ENCODE measurements around the gene BABAM2. TPM values are rescaled to one million over a fixed set of nuclear protein-coding genes. Genes with fewer than 3 reads are reported as not detected.

Gene BABAM2
- total and polyA plus RNA-seq, 10 of the 15 experiments (the other 5 are each of a cell fraction or from before 2014, with no cell fraction given), result 30.7 to 59.9 (median 44.5) TPM

DNA sequence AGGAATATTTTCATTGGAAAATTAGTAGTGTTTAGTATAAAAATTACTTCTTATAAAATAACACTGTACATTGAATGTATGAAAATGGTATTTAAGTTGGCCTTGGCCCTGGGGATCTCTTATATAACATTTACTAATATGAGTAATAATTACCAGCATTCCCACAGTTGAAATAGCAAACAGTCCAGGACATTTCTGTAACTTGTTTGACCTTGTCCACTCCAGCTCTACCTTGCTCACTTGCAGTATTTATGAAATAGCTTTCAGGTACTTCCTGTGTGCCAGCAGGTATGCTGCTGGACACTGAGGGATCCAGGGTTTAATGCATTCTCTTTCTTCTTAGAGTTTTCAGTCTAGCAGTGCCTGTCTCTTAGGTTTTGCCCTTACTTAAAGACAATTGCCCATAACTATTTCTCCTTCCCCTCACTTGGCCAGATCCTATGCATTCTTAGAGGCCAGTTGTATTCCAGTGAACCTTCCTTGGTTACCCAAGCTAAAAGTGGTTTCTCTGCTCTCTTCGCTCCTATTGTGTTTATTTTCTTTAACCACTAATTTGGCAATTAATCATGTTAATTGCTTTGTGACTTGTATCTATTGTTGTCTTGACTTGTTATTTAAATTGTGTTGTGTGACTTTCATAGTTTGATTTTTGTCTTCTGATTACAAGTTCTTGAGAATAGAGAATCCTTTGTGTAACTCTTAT is 25.9 kb downstream of the BABAM2 start (continued):
- TF ChIP-seq RFX5 (IDR thresholded peaks at IDR 0.05; ENCODE audit: low read depth, low read length) (no peak), USF1 (IDR thresholded peaks at IDR 0.05; ENCODE audit: borderline replicate concordance, extremely low read length, insufficient read depth, low read depth, low read length) (no peak)

DNA sequence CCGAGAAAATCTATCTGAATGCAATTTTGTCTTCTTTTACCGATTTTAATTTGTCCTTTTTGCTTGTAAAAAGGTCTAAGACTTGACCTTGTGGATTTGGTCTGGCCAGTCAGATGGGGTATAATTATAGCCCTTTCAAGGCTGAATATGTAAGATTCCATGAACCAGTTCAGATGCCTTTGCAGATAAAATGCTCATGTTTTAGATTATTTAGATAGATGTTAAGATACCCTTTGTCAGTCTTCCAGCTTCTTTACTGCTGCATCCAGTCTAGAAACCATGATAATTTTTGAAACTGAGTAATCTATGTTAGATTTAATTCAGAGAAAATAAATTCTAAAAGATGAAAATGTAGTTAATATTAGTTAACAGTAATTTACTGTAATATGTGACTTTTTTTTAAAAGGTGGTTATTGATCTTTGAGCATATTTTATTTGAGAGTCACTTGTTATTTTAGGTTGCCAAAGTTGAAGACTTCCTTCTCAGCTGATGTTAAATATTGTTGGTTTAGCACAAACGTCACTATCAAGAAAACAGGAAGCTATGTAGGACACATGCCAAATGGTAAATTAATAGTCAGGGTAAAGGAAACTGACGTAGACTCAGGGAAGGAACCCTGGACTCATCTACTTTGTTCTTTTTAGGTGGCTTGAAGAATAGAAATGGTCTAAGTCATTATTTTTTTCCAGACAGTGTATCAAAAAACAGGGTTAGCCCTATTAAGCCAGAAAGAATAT is 29.8 kb downstream of the BABAM2 start:
- no peaks in the 10 kb centered on the region for H3K4me1 ChIP-seq (ENCODE audit: control insufficient read depth, insufficient read depth, low read length)
- no peak overlapping the region for H3K27ac ChIP-seq (ENCODE audit: control insufficient read depth, insufficient read depth)
- no peak for FAIRE-seq
- ChIA-PET CTCF (no interaction called here), SMC1A (ENCODE audit: uncharacterized antibody, unreplicated experiment) (interaction anchor here (1.3 kb wide), 1 partner anchor 11 kb away, joined by 3 read pairs; no protein-coding TSS in a partner anchor), POLR2A (no interaction called here), RAD21 (ENCODE audit: unreplicated experiment) (no interaction called here)
- H3K4me3 ChIP-seq, result no peak overlapping the region
- no peak overlapping the region for H3K9ac ChIP-seq (ENCODE audit: control insufficient read depth, insufficient read depth, low read length)
- H3K27me3 ChIP-seq (replicated peaks in 1 of 2; ENCODE audit: control insufficient read depth in 2 of 2, insufficient read depth in 2 of 2, low read length in 1 of 2), result no peaks in the 10 kb centered on the region
- H3K9me3 ChIP-seq (replicated peaks; ENCODE audit: control insufficient read depth, insufficient read depth, low read length), result no peaks in the 10 kb centered on the region
- in situ Hi-C loops (cut with MboI), result no loop called here
- no peak for ATAC-seq
- intact Hi-C loops (cut with micrococcal nuclease; ENCODE audit: unreplicated experiment), result no loop called here
- 68% methylated on average over 4 of the region's 4 CpGs for WGBS (ENCODE audit: insufficient coverage, insufficient replicate concordance, low lambda C conversion rate, missing lambda C conversion rate)
- no peaks in the 10 kb centered on the region for H3K79me2 ChIP-seq (ENCODE audit: control insufficient read depth, insufficient read depth, low read length)
- H3K4me2 ChIP-seq (ENCODE audit: control insufficient read depth, insufficient read depth), result no peak overlapping the region
- no peak overlapping the region for H2AFZ ChIP-seq (ENCODE audit: control insufficient read depth, low read depth, low read length)
- H3K36me3 ChIP-seq (ENCODE audit: control insufficient read depth in 2 of 2, insufficient read depth in 2 of 2, low read length in 1 of 2), result no peaks in the 10 kb centered on the region
- no peak for TF ChIP-seq TCF12 (IDR thresholded peaks at IDR 0.05; ENCODE audit: low read depth, low read length)
- no peaks in the 10 kb centered on the region for H4K20me1 ChIP-seq (ENCODE audit: control insufficient read depth, insufficient read depth)
- no peak for DNase-seq (ENCODE audit: low read depth, low spot score)
- BruUV-seq (replicated peaks), result no TSS peak
